ENCODE results near the gene GYG1.
"Not testable (repeated sequence)": the region's sequence is repeated elsewhere in the genome, so short reads cannot be mapped to it uniquely, and the experiment has no call there.

Gene GYG1

DNA sequence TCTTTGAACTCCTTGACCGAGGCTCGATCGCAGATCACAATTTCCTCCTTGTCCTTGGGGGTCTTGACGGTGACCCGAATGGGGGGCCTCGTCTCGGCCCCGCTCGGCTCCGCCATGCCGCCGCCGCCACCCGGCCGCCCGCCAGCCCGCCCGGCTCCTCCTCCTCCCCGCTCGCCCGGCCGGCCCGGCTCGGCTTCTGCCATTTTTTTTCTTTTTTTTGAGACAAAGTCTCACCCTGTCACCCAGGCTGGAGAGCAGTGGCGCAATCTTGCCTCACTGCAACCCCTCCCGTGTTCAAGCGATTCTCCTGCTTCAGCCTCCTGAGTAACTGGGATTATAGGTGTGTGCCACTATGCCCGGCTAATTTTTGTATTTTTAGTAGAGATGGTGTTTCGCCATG is 3.8 kb upstream of the GYG1 start:
- DNase-seq (ENCODE audit: low read depth), result not testable (repeated sequence)

DNA sequence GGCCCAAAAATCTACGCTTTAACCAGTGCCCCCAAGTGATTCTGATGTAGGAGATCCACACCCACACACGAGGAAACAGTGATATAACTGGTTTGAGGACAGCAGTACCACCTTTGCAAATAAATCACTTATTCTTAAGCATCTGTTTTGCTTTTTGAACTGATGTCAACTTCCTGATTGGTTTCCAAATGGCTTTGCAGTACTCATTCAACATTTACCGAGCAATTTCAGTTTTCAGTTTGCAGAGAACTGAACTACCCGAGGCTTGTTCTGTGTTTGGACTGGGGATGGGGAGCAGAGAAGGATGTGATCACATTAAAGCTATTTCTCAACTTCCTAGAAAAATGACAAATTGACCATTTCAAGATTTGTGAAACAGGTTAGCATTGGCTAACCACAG is 1.1 kb upstream of the GYG1 start:
- no peak for DNase-seq (ENCODE audit: low read depth)

DNA sequence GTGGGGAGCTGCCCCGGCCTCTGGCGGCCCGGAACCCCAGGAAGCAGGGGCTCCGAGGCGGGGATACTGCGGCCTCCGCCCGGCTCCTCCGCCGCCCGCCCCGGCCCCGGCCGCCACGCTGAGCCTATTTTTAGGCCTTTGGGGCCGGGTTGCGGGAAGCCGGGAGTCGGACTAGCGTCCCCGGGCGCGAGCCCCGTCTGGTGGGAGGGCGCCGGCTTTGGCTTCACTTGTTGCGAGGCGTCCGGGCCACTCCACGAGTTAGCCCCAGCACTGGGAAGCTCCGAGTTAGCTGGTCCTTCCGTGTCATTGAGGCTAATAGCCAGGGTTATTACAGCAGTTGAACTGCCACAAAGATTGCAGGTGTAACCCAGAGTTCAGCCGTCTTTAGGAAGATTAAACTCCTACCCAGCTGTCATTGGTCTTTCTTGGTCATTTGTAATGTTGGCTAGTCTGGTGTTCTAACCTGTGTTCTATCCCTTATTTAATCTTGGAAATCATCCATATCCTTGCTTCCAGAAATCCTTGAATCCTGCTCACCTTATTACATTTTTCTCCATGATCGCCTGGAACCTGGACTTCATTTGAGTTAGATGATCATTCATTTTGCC is 791 bp downstream of the GYG1 start:
- peak; percentile 11 for DNase-seq (ENCODE audit: low read depth)

DNA sequence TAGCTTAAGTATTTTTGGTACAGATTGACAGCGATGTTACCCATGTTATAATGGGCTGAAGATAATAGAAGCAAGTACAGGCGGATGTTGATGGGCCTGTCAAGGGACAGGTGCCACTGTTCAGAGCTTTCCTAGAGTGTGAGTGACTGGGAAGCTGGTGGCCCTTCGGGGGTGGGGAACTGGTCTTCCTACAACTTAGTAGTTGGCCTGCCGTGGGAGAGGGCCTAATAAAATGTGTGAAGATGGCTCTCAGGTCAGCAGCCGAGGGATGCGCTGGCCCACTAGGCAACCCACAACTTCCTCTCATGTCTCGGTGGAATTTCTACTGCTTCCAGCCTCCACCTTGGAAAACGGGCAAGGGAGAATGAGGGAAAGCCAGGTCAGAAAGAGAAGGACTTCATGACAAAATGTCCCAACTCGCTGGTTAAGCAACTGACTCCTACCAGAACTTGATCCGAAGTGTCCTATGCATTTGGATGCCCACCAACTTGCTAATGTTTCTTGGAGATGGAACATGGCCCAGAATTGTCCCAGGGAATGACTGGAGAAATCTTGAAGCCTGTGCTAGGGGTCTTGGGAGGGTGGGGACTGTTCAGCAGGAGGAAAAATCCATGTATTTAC is 1.4 kb downstream of the GYG1 start:
- no peak for DNase-seq (ENCODE audit: low read depth)

DNA sequence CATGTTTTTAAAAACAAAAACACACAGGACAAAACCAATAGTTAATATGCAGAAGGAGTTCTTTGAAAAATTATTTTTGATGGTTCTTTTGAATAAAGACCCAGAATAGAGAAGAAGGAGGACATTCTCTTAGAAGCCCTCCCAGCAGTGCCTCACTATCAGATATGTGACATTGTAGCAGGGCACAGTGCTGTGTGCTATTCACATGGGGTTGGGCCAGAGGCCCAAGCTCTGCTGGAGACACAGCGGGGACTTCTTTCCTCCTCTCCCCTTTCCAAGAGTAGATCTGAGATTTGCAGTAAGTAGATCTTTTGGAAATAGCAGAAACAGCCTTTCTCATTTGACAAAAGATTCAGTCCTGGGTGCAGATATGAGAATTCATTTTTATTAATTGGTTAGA is 6.3 kb downstream of the GYG1 start:
- DNase-seq (ENCODE audit: low read depth), result no peak

DNA sequence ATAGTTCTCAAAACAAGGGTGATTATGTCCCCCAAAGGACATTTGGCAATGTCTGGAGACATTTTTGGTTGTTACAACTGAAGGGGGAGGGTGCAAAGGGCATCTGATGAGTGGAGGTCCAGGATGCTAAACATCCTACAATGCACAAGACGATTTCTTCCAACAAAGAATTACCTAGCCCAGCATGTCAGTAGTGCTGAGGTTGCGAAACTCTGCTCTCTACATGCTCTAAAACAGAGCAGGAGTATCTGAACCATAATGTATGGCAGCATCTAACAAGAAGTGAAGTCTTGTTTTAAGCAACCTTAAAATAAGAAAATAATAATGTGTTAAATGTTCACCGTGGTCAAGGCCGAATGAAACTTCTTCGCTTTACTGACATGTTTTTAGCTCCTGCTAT is 7.0 kb downstream of the GYG1 start:
- DNase-seq (ENCODE audit: low read depth), result no peak

DNA sequence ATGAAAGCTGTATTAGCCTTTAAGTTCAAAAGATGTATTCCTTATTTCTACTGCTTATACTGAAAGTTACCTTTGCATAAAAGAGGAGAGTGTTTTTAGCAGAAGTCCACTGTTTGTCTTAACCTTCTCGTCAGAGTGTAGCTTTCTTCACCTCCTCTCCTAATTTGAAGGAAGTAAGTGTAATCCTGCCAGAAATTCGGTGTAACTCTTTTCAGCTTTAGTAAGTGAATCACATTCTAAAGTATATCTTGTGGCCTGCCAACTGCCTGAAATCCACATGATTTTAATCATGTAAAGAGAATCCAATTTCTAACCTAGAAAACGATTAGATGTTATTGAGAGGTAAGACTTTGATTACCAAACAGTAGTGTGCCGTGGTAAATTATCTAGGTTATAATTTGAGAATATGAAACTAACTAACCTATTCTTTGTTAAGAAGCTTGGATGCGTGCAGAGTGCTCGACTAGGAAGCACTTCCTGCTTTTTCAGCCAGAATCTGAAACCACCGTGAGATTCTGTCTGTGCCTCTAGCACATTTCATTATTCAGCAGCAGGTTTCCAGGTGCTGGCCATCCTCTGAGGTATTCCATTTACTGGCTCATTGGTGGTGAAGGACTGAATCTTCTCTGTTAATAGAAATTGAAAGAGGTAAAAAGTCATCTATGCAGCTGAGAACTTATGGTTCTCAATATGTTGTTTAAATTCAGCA is 7.5 kb downstream of the GYG1 start:
- DNase-seq (ENCODE audit: low read depth), result no peak

DNA sequence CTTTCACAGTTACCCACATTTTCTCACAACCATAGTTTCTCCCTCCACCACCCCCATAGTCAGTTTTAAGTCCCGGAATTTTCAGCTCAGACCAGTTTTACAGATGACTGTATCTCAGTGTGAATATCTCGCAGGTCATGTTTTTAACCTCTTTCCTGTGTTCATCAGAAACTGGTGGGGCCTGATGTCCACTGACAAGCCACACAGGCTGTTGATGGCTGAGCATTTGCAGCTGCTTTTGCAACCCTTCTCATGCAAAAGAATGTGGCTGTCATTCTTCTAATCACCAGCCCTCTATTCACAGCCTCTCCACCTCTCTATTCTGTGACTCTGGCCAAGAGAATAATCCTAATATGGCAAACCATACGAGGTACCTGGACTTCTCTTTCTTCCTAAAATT is 8.5 kb downstream of the GYG1 start:
- no peak for DNase-seq (ENCODE audit: low read depth)

DNA sequence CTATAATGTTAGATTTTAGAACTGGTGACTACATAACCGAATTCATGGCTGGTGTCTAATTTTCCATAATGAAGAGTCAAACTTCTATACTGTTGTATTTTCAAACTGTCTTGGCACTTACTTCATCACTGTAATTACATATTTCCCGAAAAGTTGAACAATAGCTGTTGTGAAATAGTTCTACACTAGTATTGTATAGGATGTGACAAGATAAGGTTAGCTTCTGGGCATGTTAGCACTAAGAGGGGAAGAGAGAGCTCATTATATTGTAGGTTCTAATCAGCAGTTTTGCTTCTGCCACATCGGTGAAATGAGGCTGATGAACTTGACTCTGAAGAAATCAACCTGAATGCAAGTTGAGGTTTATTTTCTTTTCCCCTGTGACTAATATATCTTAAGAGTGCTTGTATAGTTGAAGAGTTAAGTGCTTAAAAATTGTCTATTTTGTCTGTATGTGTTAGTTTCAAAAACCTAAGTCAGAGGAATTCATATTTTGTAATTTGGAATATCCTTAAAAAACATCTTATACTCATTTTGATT is 8.9 kb downstream of the GYG1 start:
- DNase-seq (ENCODE audit: low read depth), result no peak

DNA sequence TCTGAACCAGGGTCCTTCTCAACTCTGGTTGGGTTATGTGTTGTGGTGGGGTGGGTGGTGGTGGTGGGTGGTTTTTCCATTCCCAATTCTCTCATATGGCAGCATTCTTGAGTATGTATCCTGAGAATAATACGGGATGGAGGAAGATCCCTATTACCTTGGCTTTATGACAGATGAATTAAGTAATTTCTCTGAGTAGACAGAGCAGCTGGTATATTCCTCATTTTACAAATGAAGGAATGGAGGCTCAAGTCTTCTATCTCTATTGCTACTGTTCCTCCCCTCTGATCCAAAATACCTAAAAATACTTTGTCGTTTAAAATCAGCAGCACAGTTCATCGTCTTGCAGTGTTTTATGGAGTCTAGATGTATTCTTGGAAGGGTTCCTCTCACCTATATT is 10.4 kb downstream of the GYG1 start:
- DNase-seq (ENCODE audit: low read depth), result no peak

DNA sequence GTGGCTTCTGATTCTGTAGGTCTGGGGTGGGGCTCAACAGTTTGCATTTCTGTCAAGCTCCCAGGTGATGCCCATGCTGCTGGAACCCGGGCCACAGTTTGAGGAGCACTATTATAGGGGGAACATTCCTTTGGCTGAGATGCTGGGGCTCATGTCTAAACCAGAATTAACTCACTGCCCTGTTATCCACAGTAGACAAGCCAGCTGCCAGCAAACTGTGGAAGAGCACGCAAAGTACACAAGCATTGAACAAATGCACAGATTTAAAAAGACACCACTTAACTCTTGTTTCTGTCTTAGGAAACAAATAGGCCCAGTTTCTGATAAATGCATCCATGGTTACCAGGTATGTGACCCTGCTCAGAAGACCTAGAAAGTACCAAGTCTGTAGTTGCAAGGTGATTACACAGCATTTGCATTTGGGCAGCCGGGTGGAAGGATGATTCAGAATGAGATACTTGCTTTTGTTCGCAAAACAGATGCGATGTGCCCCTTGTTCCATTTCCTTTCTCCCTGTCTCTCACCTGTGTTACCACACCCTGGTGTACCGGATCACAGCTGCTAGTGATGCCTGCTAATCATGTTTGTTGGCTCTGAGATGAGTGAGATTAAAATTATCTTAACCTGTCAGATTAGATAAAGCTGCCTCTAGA is 12.4 kb downstream of the GYG1 start:
- DNase-seq (ENCODE audit: low read depth), result no peak

DNA sequence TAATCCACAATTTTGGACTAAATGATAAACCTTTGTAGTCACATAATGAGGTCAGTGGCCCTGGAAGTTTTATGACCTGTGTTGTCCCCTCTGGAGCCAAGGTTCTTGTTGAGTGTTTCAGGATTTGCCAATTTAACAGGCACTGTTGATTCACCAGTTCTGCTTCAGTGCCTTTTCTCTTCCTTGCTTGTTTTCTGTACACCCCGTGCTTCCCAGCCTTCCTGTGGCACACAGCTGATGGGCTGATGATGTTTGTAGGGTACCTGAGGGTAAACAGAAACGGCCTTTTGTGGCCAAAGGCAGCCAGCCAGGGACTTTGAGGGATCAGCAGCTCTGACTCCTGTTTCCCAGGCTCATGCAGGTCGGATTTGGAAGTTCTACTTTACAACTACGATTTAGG is 13.3 kb downstream of the GYG1 start:
- DNase-seq (ENCODE audit: low read depth), result no peak

DNA sequence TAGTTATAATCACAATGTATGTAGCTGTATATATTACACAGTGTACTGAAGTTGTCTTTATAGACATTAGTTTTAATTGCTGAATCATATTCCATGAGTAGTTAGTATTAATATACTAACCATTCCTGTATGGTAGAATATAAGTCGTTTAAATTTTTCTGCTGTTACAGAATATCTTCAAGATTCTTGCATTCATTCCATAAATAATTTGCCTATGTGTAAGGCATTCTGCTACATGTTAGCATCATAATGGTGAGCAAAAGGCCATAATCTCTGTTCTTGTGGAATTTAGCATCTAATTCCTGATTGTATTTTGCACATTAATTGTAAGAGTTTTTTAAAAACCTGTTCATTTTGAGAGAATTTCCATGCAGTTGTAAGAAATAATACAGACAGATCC is 14.1 kb downstream of the GYG1 start:
- DNase-seq (ENCODE audit: low read depth), result no peak

DNA sequence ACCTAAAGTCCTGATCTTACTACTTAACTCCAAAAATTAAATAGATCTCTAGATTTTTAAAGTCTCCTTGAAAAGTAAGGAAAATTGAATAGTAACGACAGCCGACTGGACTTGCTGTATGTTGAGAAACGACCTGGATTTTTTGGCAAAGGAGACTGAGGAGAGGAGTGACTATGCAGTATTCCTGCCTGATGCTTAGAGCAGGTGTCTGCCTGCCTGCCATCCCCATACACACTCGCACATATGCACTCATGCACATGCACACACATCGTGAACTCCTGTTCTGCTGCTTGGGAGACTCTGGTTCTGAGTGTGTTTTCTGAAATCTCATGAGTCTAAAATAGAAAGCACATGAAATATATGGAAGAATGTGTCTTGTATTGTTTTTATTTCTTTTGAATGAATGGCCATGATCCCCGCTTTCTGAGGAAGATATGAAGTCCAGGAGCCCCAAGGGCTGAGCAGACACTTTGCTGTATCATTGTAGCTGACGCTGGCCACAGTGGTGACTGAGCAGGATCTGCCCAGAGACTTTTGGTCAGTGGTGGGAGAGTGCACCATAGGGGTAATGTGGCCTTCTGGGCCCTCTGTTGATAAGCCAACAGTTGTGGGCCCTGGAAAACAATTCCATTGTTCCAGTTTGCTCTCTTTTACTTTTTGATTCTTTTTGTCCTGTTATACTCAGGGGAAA is 16.4 kb downstream of the GYG1 start:
- DNase-seq (ENCODE audit: low read depth), result no peak

DNA sequence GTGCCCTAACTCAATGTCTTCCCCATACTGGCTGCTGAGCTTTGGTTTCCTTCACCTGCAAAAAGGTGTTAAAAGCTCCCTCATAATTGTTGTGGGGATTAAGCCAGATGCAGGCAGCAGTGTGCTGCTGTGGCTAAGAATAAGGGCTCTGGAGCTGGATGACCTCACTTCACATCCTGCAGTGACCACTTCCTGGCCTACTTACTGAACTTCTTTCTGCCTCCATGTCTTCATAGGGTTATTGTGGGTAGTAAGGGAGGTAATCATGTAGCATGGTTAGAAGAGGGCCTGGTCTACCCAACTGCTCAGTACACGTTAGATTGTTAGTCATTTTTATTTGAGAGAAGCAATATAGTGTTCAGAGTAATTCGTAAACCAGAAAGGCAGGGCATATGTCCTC is 18.4 kb downstream of the GYG1 start:
- DNase-seq (ENCODE audit: low read depth), result no peak

DNA sequence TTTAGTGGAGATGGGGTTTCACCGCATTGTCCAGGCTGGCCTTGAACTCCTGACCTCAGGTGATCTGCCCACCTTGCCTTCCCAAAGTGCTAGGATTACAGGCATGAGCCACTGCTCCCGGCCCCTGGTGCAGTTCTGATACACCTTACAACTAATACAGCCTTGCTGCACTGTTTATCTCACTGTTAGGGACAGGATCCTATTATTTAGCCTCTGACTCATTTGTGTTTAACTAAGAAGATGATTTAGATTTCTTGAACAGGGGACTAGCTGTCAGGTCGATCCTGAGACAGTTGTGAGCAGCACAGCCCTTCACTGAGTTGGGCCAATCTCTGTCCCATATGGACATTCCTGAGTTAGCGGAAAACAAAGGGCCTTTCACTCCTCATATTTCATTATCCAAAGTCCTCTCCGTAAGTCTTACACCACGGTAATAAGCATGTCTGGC is 19.2 kb downstream of the GYG1 start:
- no peak for DNase-seq (ENCODE audit: low read depth)

DNA sequence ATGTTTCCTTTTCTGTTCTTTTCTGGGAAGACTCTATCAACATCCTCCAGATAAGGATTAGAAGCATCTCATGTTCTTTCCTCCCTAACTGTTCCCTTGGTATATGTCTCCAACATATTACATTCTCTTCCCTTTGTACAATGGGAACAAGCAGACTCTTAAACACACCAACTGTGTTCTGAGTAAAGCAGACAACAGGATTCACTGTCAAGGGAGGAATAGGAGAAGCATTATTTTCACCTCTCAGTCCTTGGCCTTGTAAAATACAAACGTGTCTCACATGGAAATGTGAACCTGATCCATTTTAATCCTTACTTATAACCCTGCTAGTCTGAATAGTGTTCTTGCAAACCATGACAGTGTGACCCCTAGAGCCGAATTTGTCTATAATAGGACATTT is 19.6 kb downstream of the GYG1 start:
- DNase-seq (ENCODE audit: low read depth), result no peak

DNA sequence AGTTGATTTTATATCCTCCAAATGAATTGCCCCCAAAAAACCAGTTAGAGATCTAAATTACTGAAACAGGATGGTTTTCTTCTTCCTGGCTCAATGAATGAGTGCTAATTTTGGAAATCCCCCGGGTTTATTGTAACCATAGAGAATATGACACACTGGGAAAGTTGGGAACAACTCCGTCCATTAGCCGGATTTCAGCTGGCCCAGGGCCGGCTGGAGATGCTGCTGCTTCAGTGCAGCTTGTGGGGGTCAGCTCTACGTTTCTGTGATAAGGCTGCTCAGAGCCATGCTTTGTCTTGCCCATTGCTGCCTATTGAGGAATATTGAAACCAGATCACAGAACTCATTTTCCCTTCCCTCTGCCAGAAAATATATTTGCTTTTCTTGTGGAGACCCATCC is 20.3 kb downstream of the GYG1 start:
- DNase-seq (ENCODE audit: low read depth), result no peak

DNA sequence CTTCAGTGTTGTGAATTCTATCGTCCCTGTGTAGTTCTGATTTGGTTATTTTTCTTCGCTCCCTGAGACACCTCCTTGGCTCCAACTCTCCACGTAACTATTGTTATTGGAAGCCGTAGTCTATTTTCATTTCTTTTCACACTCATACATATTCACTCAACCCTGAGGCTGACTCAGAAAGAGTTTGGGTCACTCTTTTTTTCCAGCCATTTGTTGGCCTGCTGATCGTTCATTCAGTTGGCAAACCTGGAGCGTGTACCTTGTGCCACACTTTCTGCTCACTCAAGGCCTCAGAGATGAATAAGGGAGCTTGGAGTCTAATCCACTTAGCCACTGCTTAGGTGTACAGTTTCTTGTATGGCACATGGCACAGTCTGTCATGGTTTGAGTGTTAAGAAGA is 22.4 kb downstream of the GYG1 start:
- DNase-seq (ENCODE audit: low read depth), result no peak

DNA sequence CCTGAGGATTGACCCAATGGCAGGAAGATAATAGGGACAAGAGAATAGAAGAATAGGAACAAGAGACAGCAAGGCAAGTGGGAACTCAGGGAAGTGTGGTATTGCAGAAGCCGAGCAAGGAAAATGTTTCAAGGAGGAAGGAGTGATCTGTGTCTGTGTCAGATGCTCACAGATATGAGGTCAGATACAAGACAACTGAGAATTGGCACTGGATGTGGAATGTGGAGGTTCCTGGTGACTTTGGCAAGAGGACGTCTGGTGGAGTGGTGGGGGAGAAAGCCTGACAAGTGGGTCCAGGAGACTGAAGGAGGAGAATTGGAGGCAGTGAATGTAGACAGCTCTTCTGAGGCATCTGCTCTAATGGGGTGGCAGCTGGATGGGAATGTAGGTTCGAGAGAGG is 24.1 kb downstream of the GYG1 start:
- no peak for DNase-seq (ENCODE audit: low read depth)

DNA sequence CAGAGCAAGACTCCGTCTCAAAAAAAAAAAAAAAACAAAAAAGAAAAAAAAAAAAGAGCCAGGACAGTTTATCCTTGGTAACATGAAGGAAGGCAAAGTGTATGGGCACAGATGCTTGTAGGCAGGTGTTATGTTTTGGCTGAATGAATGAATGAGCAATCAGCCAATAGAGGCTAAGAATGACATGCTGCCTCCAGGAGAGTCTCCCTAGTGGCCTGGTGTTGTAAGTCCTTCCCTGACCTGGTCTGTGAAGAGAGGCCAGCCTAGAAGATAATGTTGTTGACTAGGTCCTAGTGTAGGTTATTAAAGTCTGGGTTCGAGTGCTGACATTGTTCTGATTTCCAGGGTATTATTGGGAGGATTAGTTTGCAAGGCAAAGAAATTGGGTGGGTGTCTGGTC is 24.9 kb downstream of the GYG1 start:
- DNase-seq (ENCODE audit: low read depth), result no peak

All from activated T-cell treated with anti-CD3 and anti-CD28 coated beads for 1 hour (primary cell).